ENCODE data around the gene GAL3ST2.

Gene GAL3ST2

DNA sequence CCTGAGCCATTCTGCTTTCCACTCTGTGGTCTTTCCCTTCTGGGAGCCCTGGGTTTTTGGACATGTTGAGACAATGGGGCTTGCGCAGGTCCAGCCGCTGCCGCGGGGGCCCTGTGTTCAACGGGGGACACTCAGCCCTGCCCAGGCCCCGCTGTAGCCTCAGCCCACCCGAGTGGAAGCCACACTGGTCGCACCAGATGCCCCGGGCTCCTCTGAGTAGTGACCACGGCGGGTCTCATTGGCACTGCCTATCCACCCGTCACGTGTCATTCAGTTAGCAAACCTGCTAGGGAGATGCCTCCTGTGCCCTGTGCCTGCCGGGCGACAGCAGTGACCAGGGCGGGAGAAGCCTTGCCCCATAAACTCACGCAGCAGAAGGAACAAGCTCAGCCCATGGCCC is 23.1 kb upstream of the GAL3ST2 start:
- no peak for TF ChIP-seq CREB5 (CRISPR knock-in tag; IDR thresholded peaks at IDR 0.05; ENCODE audit: low read depth)
- TF ChIP-seq OSR1 (CRISPR knock-in tag; IDR thresholded peaks at IDR 0.05): no peak
- TF ChIP-seq ZNF70 (CRISPR knock-in tag; IDR thresholded peaks at IDR 0.05): no peak
- no peak for TF ChIP-seq ESRRG (CRISPR knock-in tag; IDR thresholded peaks at IDR 0.05)
- no peak for TF ChIP-seq SNAI2 (CRISPR knock-in tag; IDR thresholded peaks at IDR 0.05)
- TF ChIP-seq ISL1 (CRISPR knock-in tag; IDR thresholded peaks at IDR 0.05): no peak
- no peak for TF ChIP-seq TOX (CRISPR knock-in tag; IDR thresholded peaks at IDR 0.05; ENCODE audit: borderline replicate concordance)
- TF ChIP-seq, protein P1, sequence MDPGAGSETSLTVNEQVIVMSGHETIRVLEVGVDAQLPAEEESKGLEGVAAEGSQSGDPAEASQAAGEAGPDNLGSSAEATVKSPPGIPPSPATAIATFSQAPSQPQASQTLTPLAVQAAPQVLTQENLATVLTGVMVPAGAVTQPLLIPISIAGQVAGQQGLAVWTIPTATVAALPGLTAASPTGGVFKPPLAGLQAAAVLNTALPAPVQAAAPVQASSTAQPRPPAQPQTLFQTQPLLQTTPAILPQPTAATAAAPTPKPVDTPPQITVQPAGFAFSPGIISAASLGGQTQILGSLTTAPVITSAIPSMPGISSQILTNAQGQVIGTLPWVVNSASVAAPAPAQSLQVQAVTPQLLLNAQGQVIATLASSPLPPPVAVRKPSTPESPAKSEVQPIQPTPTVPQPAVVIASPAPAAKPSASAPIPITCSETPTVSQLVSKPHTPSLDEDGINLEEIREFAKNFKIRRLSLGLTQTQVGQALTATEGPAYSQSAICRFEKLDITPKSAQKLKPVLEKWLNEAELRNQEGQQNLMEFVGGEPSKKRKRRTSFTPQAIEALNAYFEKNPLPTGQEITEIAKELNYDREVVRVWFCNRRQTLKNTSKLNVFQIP (CRISPR knock-in tag; IDR thresholded peaks at IDR 0.05; ENCODE audit: borderline replicate concordance, low read depth): no peak
- TF ChIP-seq ARNTL (CRISPR knock-in tag; IDR thresholded peaks at IDR 0.05; ENCODE audit: borderline replicate concordance, low read depth): no peak
- TF ChIP-seq ZFP3 (CRISPR knock-in tag; IDR thresholded peaks at IDR 0.05): no peak
- TF ChIP-seq CSDC2 (CRISPR knock-in tag; IDR thresholded peaks at IDR 0.05): no peak
- TF ChIP-seq BACH2 (CRISPR knock-in tag; IDR thresholded peaks at IDR 0.05; ENCODE audit: borderline replicate concordance): no peak
- no peak for TF ChIP-seq ZNF565 (CRISPR knock-in tag; conservative IDR thresholded peaks at IDR 0.05; ENCODE audit: low read depth)
- TF ChIP-seq TCF4 (CRISPR knock-in tag; IDR thresholded peaks at IDR 0.05; ENCODE audit: borderline replicate concordance): no peak
- TF ChIP-seq GLIS3 (CRISPR knock-in tag; IDR thresholded peaks at IDR 0.05): no peak
- TF ChIP-seq, protein P2, sequence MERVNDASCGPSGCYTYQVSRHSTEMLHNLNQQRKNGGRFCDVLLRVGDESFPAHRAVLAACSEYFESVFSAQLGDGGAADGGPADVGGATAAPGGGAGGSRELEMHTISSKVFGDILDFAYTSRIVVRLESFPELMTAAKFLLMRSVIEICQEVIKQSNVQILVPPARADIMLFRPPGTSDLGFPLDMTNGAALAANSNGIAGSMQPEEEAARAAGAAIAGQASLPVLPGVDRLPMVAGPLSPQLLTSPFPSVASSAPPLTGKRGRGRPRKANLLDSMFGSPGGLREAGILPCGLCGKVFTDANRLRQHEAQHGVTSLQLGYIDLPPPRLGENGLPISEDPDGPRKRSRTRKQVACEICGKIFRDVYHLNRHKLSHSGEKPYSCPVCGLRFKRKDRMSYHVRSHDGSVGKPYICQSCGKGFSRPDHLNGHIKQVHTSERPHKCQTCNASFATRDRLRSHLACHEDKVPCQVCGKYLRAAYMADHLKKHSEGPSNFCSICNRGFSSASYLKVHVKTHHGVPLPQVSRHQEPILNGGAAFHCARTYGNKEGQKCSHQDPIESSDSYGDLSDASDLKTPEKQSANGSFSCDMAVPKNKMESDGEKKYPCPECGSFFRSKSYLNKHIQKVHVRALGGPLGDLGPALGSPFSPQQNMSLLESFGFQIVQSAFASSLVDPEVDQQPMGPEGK (CRISPR knock-in tag; IDR thresholded peaks at IDR 0.05; ENCODE audit: borderline replicate concordance): no peak
- TF ChIP-seq, protein P3, sequence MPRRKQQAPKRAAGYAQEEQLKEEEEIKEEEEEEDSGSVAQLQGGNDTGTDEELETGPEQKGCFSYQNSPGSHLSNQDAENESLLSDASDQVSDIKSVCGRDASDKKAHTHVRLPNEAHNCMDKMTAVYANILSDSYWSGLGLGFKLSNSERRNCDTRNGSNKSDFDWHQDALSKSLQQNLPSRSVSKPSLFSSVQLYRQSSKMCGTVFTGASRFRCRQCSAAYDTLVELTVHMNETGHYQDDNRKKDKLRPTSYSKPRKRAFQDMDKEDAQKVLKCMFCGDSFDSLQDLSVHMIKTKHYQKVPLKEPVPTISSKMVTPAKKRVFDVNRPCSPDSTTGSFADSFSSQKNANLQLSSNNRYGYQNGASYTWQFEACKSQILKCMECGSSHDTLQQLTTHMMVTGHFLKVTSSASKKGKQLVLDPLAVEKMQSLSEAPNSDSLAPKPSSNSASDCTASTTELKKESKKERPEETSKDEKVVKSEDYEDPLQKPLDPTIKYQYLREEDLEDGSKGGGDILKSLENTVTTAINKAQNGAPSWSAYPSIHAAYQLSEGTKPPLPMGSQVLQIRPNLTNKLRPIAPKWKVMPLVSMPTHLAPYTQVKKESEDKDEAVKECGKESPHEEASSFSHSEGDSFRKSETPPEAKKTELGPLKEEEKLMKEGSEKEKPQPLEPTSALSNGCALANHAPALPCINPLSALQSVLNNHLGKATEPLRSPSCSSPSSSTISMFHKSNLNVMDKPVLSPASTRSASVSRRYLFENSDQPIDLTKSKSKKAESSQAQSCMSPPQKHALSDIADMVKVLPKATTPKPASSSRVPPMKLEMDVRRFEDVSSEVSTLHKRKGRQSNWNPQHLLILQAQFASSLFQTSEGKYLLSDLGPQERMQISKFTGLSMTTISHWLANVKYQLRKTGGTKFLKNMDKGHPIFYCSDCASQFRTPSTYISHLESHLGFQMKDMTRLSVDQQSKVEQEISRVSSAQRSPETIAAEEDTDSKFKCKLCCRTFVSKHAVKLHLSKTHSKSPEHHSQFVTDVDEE (CRISPR knock-in tag; IDR thresholded peaks at IDR 0.05): no peak
- ATAC-seq: no peak

DNA sequence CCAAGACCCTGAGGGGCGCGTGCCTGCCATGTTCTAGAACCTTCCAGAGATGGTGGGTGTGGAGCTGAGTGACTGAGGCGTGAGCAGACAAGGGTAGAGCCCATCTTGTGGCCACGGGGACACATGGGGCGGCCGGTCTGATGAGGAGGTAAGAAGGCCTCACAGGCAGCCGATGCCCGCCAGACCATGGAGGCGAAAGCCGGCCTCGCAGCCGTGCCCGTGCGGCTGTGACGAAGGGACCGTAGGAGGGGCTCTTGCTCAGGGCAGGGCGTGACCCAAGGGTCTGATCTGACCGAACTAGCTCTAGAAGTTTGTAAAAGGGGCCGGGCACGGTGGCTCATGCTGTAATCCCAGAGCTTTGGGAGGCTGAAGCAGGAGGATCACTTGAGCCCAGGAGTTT is 22.6 kb upstream of the GAL3ST2 start:
- TF ChIP-seq TCF4 (CRISPR knock-in tag; IDR thresholded peaks at IDR 0.05; ENCODE audit: borderline replicate concordance) (no peak), CSDC2 (CRISPR knock-in tag; IDR thresholded peaks at IDR 0.05) (no peak), ARNTL (CRISPR knock-in tag; IDR thresholded peaks at IDR 0.05; ENCODE audit: borderline replicate concordance, low read depth) (no peak)
- no peak for ATAC-seq

DNA sequence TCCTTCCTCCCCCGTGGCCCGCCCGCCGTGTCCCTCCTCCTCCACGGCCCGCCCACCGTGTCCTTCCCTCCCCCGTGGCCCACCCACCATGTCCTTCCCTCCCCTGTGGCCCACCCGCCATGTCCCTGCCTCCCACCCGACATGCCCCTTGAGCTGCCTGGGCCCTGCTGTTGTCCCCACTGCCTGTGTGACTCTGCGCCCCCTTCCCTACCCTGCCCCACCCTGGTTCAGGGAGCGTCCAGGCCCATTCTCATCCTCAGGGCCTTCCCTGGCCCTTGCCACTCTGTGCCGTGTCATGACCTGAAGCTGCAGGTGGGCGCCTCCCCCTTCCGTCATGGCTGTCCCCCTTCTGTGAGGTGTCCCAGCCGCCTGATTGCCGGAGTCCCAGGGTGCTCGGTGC is 21.5 kb upstream of the GAL3ST2 start:
- TF ChIP-seq CREB5 (CRISPR knock-in tag; IDR thresholded peaks at IDR 0.05; ENCODE audit: low read depth) (no peak), ZNF70 (CRISPR knock-in tag; IDR thresholded peaks at IDR 0.05) (no peak)
- no peak for ATAC-seq

DNA sequence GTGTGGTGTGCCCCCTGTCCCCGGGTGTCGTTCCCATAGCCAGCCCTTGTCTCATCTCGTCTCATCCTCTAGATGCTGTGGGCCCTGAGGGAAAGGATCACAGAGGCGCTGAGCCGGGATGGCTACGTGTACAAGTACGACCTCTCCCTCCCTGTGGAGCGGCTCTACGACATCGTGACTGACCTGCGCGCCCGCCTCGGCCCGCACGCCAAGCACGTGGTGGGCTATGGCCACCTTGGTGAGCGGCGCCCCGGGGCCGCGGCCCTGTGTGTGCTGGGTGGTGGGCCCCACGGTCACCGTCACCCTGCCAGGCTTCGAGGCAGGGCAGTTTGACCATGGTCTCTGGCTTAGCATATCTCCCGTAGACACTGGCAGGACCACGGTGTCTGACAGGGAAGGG is 20.8 kb upstream of the GAL3ST2 start:
- ATAC-seq: no peak
- TF ChIP-seq PPARA (CRISPR knock-in tag; IDR thresholded peaks at IDR 0.05; ENCODE audit: borderline replicate concordance) (no peak), BACH2 (CRISPR knock-in tag; IDR thresholded peaks at IDR 0.05; ENCODE audit: borderline replicate concordance) (no peak), ZNF70 (CRISPR knock-in tag; IDR thresholded peaks at IDR 0.05) (no peak)

All from SK-N-SH treated with all-trans-retinoic acid at 6 μM for 48 hours (cell line).